ENCODE data around the gene RHEBL1. TPM values are rescaled to one million over a fixed set of nuclear protein-coding genes. Genes with fewer than 3 reads are reported as not detected.

RHEBL1 gene
- total RNA-seq, 1 donor from 2014 or later = 0.95 TPM

DNA sequence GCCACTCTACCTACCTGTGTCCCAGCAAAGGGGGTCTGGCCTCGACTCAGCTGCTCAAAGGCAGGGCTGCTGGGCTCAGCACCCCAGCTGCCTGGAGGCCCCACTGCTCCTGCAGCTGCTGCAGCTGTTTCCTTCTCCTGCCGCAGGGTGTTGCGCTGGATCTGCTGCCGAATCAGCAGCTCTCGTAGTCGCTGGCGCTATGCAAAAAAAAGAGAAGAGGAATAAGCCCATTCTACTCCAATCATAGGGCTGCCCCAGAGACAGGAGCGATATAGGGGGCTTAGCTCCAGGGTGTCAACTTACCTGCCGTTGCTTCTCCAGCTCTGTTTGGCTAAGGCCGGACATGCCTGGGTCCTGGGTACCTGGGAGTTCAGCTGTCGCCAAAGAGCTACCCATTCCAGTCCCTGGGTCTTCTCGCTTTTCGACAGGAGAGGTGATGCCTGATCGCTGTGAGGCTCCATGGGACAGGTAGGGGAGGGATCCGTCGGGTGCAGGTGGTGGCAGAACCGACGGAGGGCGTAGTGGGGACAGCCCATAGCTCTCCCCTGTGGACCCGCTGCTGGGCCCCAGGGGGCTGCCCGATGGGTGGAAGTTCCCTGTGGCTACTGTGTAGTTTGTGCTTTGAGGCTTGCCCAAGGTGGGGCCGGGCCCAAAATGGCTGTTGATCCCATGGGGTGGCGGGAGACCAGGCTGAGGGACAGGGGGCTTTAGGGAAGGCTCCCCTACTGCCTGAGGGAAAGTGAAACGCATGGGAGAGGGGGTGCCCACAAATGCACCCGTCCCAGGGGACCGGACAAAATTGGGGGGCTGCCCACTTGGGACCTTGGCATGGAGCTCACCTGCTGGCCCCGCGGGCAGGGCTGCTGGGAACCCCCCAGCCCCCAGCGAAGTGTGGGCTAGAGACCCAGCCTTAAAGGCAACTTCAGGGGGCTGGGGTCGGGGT, 30.1 kb downstream of the RHEBL1 start:
- Mint-ChIP-seq H3K4me3 (ENCODE audit: unreplicated experiment) (no peak overlapping the region), H3K9me3 (ENCODE audit: low read depth) (no peaks in the 10 kb centered on the region), H3K4me1 (ENCODE audit: low read depth) (no peaks in the 10 kb centered on the region), H3K36me3 (ENCODE audit: low read depth) (peaks cover 43% of the 10 kb centered on the region), H3K27me3 (ENCODE audit: low read depth) (no peaks in the 10 kb centered on the region), H3K27ac (ENCODE audit: unreplicated experiment) (no peak overlapping the region)
- peak; percentile 70 for DNase-seq (ENCODE audit: low spot score)
- TF ChIP-seq, protein P1, sequence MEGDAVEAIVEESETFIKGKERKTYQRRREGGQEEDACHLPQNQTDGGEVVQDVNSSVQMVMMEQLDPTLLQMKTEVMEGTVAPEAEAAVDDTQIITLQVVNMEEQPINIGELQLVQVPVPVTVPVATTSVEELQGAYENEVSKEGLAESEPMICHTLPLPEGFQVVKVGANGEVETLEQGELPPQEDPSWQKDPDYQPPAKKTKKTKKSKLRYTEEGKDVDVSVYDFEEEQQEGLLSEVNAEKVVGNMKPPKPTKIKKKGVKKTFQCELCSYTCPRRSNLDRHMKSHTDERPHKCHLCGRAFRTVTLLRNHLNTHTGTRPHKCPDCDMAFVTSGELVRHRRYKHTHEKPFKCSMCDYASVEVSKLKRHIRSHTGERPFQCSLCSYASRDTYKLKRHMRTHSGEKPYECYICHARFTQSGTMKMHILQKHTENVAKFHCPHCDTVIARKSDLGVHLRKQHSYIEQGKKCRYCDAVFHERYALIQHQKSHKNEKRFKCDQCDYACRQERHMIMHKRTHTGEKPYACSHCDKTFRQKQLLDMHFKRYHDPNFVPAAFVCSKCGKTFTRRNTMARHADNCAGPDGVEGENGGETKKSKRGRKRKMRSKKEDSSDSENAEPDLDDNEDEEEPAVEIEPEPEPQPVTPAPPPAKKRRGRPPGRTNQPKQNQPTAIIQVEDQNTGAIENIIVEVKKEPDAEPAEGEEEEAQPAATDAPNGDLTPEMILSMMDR (IDR thresholded peaks at IDR 0.05) = no peak

DNA sequence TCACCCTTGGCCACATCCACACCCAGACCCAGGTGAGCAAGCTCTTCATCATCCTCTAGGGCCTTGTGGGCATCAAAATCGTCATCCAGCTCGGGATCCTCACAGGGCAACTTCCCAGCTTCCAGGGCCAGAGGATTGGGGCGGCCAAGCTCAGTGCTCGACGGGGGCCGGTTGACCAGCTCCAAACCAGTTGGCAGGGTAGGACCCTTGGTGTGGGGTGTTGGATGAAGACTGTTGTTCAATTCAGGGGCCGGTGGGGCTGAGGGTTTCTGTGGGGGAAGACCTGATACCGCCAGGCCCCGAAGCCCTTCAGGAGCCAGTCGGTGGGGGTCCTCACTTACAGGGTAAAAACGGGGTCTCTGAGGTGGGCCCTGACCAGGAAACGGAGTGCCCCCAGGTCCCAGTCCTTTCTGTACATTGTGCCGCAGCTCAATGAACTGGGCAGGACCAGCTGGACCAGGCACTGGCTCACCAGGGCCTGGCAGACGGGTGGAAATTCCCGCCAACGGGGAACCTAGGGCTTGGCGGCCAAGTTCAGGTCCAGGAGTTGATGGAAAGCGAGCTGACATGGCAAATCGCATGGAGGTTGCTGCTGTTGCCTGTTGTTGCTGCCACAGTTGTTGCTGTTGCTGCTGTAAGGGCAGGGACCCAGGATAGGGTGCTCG, 31.4 kb downstream of the RHEBL1 start:
- Mint-ChIP-seq H3K27ac (ENCODE audit: unreplicated experiment) (no peak overlapping the region), H3K4me1 (ENCODE audit: low read depth) (no peaks in the 10 kb centered on the region), H3K27me3 (ENCODE audit: low read depth) (no peaks in the 10 kb centered on the region), H3K36me3 (ENCODE audit: low read depth) (peaks cover 40% of the 10 kb centered on the region), H3K4me3 (ENCODE audit: unreplicated experiment) (no peak overlapping the region), H3K9me3 (ENCODE audit: low read depth) (no peaks in the 10 kb centered on the region)
- TF ChIP-seq, protein P1 (IDR thresholded peaks at IDR 0.05) = no peak
- DNase-seq (ENCODE audit: low spot score) = no peak

DNA sequence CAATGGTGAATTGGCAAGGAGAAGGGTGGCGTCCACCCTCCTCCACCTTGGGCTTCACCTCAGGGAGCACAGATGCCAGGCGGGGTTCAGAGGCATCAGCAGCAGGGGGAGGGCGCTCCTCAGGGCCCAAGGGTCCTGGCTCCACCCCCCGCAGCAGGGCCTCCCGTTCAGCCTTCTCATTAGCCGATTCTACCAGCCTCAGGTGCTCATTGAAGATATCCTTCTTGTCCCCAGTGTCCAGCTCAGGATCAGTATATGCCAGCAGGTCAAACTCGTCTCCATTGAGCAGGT, 31.9 kb downstream of the RHEBL1 start:
- H3K27me3 Mint-ChIP-seq (ENCODE audit: low read depth) = no peaks in the 10 kb centered on the region
- no peaks in the 10 kb centered on the region for H3K4me1 Mint-ChIP-seq (ENCODE audit: low read depth)
- TF ChIP-seq, protein P1 (IDR thresholded peaks at IDR 0.05) = no peak
- no peak overlapping the region for H3K27ac Mint-ChIP-seq (ENCODE audit: unreplicated experiment)
- no peak for DNase-seq (ENCODE audit: low spot score)
- no peaks in the 10 kb centered on the region for H3K9me3 Mint-ChIP-seq (ENCODE audit: low read depth)
- peaks cover 35% of the 10 kb centered on the region for H3K36me3 Mint-ChIP-seq (ENCODE audit: low read depth)
- H3K4me3 Mint-ChIP-seq (ENCODE audit: unreplicated experiment) = no peak overlapping the region

DNA sequence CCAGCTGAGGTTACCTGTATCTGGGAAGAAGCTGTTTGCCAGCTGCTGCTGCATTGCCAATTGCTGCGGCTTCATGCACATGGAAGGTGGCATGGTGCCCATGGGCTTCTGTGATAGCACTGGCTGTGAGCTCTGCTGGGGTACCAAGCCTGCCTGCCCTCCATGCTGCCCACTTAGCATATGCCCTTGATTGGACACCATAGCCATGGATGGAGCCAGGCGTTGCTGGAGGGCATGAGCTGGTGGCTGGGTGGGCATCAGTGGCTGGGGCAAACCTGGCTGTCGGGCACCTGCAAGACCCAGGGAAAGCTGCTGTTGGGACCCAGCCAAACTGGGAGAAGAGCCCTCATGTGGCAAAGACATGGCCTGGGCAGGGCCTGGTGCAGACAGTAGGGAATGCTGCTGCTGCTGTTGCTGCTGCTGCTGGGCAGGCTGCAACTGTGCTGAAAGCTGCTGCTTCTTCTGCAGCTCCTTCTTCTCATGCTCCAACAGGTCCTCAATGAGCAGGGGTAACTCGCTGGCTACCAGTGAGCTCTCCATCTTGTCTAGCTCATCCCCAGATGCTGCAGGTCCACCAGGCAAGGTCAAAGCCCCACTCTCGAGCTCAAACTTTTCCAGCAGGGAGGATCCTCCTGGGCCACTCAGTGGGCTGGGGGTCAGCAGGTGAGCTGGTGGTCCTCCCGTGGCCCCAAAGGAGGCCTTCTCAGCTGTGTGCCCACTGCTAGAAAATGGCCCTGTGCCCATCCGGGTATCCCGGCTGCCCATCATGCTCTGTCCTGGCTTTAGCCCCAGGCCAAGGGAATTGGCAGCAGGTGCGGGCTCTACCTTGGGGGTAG, 32.5 kb downstream of the RHEBL1 start:
- Mint-ChIP-seq H3K9me3 (ENCODE audit: low read depth) (no peaks in the 10 kb centered on the region), H3K36me3 (ENCODE audit: low read depth) (peaks cover 38% of the 10 kb centered on the region), H3K4me1 (ENCODE audit: low read depth) (no peaks in the 10 kb centered on the region), H3K27ac (ENCODE audit: unreplicated experiment) (no peak overlapping the region), H3K4me3 (ENCODE audit: unreplicated experiment) (no peak overlapping the region), H3K27me3 (ENCODE audit: low read depth) (no peaks in the 10 kb centered on the region)
- TF ChIP-seq, protein P1 (IDR thresholded peaks at IDR 0.05) = no peak
- peak; percentile 86 for DNase-seq (ENCODE audit: low spot score)

DNA sequence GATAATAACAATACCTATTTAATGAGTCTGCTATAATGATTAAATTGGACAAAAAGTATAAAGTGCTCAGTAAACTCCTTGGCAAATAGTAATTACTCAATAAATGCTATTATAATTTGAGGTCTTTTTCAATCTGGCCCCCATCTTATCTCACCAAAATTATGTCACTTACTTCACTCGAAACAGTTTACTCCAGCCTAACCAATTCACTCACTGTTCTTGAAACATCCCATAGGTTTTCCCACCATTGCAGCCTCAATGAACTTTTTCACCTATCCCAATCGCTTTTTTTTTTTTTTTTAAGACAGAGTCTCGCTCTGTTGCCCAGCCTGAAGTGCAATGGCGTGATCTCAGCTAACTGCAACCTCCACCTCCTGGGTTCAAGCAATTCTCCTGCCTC, 33.8 kb downstream of the RHEBL1 start:
- H3K4me3 Mint-ChIP-seq (ENCODE audit: unreplicated experiment) = no peak overlapping the region
- peaks cover 38% of the 10 kb centered on the region for H3K36me3 Mint-ChIP-seq (ENCODE audit: low read depth)
- no peak for DNase-seq (ENCODE audit: low spot score)
- H3K4me1 Mint-ChIP-seq (ENCODE audit: low read depth) = no peaks in the 10 kb centered on the region
- H3K27me3 Mint-ChIP-seq (ENCODE audit: low read depth) = no peaks in the 10 kb centered on the region
- no peaks in the 10 kb centered on the region for H3K9me3 Mint-ChIP-seq (ENCODE audit: low read depth)
- H3K27ac Mint-ChIP-seq (ENCODE audit: unreplicated experiment) = no peak overlapping the region
- TF ChIP-seq, protein P1 (IDR thresholded peaks at IDR 0.05) = no peak

All from chondrocyte (in vitro differentiated cells).